Stimulated activated naive CD8-positive, alpha-beta T cell treated with anti-CD3 and anti-CD28 coated beads, Interleukin-15, Interleukin-2, amounts not matched to agents 100 ng/mL and 50 ng/mL, for 24 hours (primary cell): ENCODE measurements around the gene GPR153.

Experiments used
- H3K27ac Mint-ChIP-seq: one replicate; pipeline ENCODE4 v1.8.0; 2021; ENCODE audit warnings: mild to moderate bottlenecking, mixed read lengths
- H3K27me3 Mint-ChIP-seq: one replicate; pipeline ENCODE4 v1.8.0; 2021; ENCODE audit warnings: mixed read lengths
- H3K36me3 Mint-ChIP-seq: one replicate; pipeline ENCODE4 v1.8.0; 2021; ENCODE audit warnings: low read depth, mixed read lengths
- H3K4me1 Mint-ChIP-seq: one replicate; pipeline ENCODE4 v1.8.0; 2021; ENCODE audit warnings: low read depth, mixed read lengths
- H3K4me3 Mint-ChIP-seq: one replicate; pipeline ENCODE4 v1.8.0; 2021; ENCODE audit warnings: mild to moderate bottlenecking, mixed read lengths
- H3K9me3 Mint-ChIP-seq: one replicate; pipeline ENCODE4 v1.8.0; 2021; ENCODE audit warnings: mixed read lengths

Gene GPR153

DNA sequence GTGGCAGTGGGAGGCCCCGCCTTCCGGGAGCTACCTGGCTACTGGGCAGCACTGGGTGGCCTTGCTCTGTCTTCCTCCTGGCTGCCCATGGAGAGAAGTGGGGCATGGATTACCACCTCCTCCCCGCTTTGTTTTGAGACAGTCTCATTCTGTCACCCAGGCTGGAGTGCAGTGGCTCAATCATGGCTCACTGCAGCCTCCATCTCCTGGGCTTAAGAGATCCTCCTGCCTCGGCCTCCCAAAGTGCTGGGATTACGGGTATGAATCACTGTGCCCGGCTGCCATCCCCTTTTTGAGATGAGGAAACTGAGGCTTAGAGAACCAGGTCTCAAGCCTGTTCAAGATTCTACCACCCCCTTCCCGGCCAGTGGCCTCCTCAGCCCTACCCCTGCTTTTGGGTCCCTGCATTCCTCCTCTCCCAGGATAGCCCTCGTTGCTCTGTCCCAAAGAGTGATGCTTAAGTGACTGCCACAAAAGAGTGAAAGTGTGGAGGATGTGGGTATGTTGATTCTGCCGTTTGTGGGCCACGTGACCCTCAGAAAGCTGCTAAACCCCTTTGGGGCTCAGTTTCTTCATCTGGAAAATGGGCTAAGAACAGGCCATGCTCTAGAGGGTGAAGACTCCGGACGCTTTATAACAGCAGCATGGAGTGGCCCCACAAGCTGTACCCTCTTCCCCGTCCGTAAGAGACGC is 9.1 kb downstream of the GPR153 start:
- Mint-ChIP-seq H3K27ac (no peak overlapping the region), H3K9me3 (no peaks in the 10 kb centered on the region), H3K36me3 (no peaks in the 10 kb centered on the region), H3K27me3 (peaks cover 24% of the 10 kb centered on the region), H3K4me3 (no peak overlapping the region), H3K4me1 (peaks cover 6% of the 10 kb centered on the region)

DNA sequence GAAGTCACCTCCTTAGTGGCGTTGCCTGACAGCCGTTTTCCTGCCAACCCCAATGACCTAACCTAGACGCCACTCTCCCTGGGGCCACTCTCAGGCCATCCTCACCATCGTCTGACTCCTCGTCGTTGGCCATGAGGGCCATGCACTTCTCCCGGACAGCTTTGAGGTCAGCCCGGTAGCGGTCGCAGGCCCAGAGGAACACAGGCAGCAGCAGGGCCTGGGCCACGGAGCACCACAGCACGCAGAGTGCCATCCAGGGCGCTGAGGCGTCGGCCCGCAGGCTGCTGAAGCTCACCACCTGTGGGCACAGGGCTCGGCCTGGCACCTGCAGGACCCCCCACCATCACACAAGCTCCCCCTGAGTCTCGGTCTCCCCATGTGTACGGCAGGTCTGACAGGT is 9.7 kb downstream of the GPR153 start:
- Mint-ChIP-seq H3K9me3 (no peaks in the 10 kb centered on the region), H3K4me3 (no peak overlapping the region), H3K27me3 (peaks cover 29% of the 10 kb centered on the region), H3K27ac (no peak overlapping the region), H3K36me3 (no peaks in the 10 kb centered on the region), H3K4me1 (peaks cover 12% of the 10 kb centered on the region)

DNA sequence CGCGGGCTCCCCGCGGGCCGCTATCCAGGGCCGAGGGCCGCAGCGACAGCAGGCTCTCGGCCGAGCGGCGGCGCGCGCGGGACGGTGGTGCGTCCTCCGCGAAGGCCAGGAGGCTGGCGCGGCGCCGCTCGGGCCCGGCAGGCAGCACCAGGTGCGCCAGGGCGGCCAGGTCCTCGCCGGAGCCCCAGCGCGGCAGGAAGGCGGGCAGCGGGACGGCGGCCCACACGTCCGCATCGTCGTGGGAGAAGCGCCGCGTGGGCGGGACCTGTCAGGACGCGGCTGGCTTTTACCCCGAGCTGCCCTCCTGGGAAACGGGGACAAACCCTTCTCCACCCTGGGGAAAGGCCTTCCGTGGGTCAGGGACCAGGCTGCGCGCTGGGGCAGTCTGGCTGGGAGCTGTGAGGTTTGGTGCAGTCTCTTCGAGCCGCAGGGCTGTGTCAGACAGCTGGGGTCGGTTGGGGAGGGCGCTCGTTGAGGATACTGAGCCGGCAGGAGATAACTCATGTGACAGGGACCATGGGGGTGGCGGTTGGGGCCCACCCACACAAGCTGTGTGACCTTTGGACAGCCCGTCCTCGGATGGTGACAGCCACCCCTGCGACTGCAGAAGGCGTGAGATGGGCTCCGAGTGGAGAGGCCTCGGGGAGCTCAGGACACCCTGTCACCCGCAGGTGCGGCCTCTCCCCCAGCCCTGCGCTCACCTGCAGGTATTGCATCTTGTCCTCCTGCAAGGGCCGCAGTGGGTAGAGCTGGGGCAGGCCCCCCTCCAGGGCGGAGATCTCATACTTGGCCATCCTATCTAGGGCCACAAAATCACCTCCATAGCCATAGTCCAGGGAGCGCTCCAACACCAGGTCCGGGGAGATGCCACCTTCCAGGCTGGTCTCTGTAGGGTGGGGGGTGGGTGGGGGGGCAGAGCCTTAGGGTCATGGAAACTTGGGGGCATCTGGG is 10.9 kb downstream of the GPR153 start:
- Mint-ChIP-seq H3K27me3 (peaks cover 30% of the 10 kb centered on the region), H3K27ac (peak overlapping the region; percentile 40), H3K9me3 (no peaks in the 10 kb centered on the region), H3K4me1 (peaks cover 16% of the 10 kb centered on the region), H3K36me3 (no peaks in the 10 kb centered on the region), H3K4me3 (no peak overlapping the region)

DNA sequence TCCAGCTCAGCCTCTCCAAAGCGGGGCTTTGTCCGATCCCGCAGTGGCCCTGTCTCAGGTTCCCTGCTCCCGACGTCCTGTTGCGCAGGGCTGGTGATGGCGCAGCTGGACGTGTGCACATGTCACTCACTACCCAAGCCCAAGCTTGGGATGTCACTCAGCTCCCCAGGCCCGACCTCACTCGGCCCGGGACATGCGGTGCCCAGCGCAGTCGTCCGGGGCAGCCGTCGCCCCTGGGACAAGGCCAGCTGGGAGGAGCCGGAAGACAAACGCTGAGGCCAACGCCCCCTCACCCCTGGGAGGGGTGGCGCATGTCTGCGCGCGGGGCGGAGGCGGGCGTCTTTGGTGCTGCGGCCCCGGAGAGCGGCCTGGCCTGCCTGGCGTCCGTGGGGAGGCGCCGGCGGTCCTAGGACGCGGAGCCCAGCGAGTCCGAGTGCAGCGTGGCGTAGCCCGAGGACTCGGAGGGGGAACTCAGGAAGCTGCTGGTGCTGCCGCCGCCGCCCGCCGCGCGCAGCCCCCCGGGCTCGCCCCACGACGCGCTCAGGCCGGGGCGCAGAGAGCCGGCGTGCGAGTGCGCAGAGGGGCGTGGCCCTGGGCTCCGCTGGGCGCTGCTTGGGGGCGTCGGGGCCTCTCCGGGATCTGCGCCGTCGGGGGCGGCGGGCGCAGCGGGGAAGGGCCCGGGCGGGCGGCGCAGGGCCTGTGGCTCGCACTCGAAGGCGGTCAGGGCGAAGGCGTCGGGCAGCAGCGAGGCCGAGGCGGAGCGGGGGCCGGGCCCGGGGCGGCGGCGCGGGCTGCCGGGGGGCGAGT is 11.8 kb downstream of the GPR153 start:
- Mint-ChIP-seq H3K4me3 (no peak overlapping the region), H3K36me3 (no peaks in the 10 kb centered on the region), H3K4me1 (peaks cover 16% of the 10 kb centered on the region), H3K27ac (no peak overlapping the region), H3K27me3 (peaks cover 35% of the 10 kb centered on the region), H3K9me3 (no peaks in the 10 kb centered on the region)

DNA sequence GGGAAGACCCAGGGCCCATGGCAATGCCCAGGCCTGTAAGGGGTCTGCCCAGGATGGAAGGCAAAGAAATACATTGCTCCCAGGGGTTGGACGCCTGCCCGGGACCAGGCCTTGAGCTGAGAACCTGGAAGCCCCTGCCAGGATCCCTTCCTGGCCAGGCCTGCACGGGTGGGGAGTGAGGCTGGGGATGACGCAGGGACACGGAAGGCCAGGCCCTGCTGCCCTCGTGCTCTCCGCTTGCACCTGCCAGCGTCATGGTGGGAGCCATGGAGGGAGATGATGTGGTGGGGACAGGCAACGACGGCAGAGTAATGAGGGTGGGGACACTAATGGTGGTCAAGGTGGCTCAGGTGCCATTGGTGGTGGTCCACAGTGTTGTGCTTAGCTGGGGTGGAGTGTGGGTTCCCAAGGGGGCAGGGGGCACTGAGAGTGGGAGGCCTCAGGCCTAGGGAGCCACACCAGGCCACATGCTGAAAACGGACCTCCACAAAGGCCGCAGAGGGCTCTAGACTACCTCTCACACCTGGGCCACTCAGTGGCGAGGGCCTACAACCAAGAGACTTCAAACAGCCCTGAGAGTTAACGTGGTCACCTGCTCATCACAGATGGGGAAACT is 12.6 kb downstream of the GPR153 start:
- peaks cover 16% of the 10 kb centered on the region for H3K4me1 Mint-ChIP-seq
- H3K27me3 Mint-ChIP-seq, result peaks cover 44% of the 10 kb centered on the region
- H3K36me3 Mint-ChIP-seq, result no peaks in the 10 kb centered on the region
- H3K9me3 Mint-ChIP-seq, result no peaks in the 10 kb centered on the region
- no peak overlapping the region for H3K4me3 Mint-ChIP-seq
- no peak overlapping the region for H3K27ac Mint-ChIP-seq

DNA sequence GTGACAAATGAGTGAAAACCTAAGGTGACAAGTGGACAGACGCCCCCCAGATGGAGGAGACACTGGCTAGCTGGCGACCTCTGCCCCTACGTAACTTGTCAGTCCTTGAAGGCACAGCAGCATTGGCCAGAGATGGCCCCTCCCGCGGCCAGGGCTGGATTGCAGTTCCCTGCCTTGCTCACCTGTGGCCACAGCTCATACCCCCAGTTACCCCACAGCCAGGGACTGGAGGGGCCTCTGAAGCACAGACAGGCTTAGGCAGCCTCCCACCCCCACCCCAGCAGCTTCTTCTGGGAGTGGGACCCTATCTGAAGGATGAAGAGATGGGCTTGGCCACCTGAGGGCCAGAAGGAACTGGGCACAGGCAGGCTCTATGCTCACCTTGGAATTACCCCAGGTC is 13.2 kb downstream of the GPR153 start:
- Mint-ChIP-seq H3K27me3 (peaks cover 48% of the 10 kb centered on the region), H3K27ac (no peak overlapping the region), H3K36me3 (no peaks in the 10 kb centered on the region), H3K4me3 (no peak overlapping the region), H3K9me3 (no peaks in the 10 kb centered on the region), H3K4me1 (peaks cover 16% of the 10 kb centered on the region)

DNA sequence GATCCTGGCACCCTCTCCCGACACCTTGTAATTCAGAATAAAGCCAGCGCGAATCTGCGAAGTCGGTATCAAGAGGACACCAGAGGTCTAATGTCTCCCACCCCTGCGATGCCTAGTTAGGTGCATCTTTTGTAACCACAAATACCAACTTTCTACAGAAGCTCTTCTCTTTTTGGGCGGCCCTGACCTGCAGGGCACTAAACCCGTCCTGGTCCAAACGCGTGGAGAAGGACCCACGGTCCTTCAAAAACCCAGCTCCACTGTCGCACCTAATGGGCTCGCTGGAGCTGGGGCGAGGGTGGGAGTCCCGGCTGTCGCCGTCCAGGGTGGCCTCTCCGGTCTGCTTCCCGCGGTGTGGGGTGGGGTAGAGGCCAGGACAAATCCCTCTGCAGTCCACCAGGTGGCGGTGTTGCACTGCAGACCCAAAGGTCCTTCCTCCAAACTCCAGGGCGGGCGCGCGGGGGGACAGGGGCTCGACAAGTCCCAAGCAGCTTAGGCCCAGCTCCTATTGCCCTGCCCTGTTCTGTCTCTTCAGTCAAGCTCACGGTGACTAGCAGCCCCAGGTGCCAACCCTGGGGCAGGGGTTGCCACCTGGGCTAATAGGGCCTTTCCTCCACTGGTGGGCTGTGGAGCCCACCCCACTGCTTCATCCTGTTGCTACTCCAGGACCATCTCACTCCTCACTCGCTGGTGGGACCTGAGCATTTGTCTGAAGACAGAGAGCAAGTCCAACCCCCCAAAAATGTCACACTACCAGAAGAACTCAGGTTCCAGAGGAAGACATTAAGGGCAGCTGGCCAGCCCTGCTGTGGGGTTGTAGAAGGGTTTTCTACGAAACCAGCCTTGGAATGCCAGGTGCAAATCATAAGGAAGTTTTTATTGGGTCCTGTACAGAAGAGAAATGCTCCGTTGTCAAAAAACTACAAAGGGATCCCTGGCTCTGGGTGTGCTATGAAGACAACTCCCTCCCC is 14.1 kb downstream of the GPR153 start:
- Mint-ChIP-seq H3K9me3 (no peaks in the 10 kb centered on the region), H3K4me3 (no peak overlapping the region), H3K27ac (no peak overlapping the region), H3K36me3 (no peaks in the 10 kb centered on the region), H3K27me3 (peaks cover 48% of the 10 kb centered on the region), H3K4me1 (peaks cover 16% of the 10 kb centered on the region)

DNA sequence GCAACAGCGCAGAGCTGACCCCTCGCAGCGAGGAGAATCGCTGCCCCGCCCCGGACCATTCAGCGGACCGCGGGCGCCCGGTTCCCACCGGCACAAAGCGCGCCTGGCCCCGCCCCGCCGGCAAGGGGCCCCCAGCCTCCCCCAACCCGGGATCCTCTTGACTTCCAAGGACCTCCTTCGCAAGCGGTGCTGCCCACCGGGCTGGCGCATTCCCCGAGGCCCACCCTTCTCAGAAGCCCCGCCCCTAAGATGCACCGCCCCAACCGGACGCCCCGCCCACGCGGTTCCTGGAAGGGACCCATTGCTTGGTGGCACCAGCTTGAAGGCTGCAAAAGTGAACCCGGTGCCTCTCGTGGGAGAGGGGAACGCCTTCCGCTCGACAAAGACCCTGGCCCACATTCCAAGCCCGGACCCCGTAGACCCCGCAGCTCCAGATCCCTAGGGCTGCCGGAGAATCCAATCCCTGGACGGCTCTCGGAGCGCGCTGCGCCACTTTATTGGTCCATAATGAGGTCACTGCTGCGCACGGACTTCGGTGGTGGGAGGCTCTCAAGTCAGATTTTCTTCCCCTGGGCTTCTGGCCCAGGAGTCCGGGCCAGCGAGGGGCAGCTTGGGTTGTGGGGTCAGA is 14.9 kb downstream of the GPR153 start:
- H3K9me3 Mint-ChIP-seq, result no peaks in the 10 kb centered on the region
- no peak overlapping the region for H3K4me3 Mint-ChIP-seq
- H3K27ac Mint-ChIP-seq, result no peak overlapping the region
- H3K27me3 Mint-ChIP-seq, result peaks cover 56% of the 10 kb centered on the region
- H3K36me3 Mint-ChIP-seq, result no peaks in the 10 kb centered on the region
- H3K4me1 Mint-ChIP-seq, result peaks cover 22% of the 10 kb centered on the region

DNA sequence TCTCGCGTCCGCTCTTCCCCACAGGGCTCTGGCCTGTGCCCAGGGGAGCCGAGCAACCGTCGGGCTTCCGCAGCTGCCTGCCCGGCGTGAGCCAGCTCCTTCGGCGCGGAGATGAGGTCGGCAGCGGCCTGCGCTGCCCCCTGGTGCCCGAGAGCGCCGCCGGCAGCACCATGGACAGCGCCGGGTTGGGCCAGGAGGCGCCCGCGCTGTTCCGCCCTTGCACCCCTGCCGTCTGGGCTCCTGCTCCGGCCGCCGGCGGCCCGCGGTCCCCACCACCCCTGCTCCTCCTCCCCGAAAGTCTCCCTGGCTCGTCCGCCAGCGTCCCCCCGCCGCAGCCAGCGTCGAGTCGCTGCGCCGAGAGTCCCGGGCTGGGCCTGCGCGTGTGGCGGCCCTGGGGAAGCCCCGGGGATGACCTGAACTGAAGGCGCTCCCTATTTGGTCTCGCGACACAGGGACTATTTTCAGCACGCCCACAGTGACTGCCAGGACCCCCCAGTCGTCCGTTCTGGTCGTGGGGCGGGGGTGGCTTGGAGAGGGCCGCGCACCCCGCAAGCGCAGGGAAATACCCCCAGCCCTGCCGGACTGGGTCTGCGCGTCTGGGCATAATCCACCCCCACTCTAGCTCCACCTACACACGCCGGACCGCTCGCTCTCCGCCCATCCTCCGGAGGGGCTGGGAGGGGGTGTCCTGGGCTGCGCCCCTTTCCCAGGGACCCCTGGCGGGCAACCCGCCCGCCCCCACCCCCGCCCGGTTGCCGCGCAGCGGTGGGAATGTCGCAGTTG is 15.6 kb downstream of the GPR153 start:
- Mint-ChIP-seq H3K27me3 (peaks cover 53% of the 10 kb centered on the region), H3K4me1 (peaks cover 22% of the 10 kb centered on the region), H3K36me3 (no peaks in the 10 kb centered on the region), H3K9me3 (no peaks in the 10 kb centered on the region), H3K27ac (no peak overlapping the region), H3K4me3 (no peak overlapping the region)

DNA sequence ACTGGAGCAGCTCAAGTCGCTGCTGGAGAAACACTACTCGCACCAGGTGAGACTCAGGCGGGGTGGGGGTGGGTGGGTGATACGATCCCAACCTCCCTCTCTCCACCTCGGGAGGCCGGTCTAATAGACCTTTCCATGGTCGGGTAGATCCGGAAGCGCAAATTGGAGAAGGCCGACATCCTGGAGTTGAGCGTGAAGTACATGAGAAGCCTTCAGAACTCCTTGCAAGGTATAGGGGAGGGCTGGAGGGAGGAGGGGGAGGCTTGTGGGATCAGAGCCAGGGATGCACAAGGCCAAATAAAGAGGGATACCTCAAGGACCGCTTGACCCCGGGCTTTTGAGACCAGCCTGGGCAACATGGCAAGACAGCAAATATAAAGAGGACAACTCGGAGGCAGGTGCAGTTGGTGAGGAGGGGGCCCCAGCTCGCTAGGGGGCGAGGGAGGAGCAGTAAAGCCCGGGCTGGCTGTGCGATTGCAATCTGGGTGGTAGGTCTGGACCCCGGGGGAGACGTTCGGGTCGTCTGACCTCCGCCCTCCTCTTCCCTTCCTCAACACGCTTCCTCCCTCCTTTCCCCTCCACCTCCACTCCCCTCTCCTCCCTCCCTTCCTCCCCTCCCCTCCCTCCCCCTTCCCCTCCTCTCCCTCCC is 16.4 kb downstream of the GPR153 start:
- no peak overlapping the region for H3K27ac Mint-ChIP-seq
- no peak overlapping the region for H3K4me3 Mint-ChIP-seq
- no peaks in the 10 kb centered on the region for H3K36me3 Mint-ChIP-seq
- no peaks in the 10 kb centered on the region for H3K9me3 Mint-ChIP-seq
- H3K4me1 Mint-ChIP-seq, result peaks cover 22% of the 10 kb centered on the region
- peaks cover 56% of the 10 kb centered on the region for H3K27me3 Mint-ChIP-seq

DNA sequence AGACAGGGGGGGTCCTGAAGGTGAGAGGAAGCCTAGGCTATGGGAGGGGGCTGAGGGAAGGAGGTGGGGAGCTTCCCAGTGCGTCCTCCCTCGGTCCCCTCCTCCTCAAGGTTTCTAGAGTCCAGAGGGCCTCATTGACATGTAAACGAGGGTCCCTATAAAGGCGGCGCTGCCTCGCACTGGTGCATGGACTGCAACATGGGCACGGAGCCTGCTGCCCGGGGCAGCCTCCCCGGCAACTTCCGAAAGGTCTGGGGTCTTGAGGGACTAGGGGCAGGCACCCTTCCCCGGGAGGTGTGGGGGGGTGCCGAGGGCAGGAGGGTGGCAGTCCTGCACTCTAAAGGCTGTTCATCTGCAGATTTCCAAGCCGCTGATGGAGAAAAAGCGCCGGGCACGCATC is 16.9 kb downstream of the GPR153 start, which contains the start of gene HES3:
HES3 (plus strand) TSS at position 187 of the 400 bp plus-strand sequence; CDS start at position 374, 187 bp downstream.
- no peaks in the 10 kb centered on the region for H3K36me3 Mint-ChIP-seq
- no peaks in the 10 kb centered on the region for H3K9me3 Mint-ChIP-seq
- H3K27me3 Mint-ChIP-seq, result peaks cover 61% of the 10 kb centered on the region
- no peak within 1 kb of the TSS for H3K4me3 Mint-ChIP-seq
- H3K4me1 Mint-ChIP-seq, result peaks cover 22% of the 10 kb centered on the region
- H3K27ac Mint-ChIP-seq, result no peak within 1 kb of the TSS

DNA sequence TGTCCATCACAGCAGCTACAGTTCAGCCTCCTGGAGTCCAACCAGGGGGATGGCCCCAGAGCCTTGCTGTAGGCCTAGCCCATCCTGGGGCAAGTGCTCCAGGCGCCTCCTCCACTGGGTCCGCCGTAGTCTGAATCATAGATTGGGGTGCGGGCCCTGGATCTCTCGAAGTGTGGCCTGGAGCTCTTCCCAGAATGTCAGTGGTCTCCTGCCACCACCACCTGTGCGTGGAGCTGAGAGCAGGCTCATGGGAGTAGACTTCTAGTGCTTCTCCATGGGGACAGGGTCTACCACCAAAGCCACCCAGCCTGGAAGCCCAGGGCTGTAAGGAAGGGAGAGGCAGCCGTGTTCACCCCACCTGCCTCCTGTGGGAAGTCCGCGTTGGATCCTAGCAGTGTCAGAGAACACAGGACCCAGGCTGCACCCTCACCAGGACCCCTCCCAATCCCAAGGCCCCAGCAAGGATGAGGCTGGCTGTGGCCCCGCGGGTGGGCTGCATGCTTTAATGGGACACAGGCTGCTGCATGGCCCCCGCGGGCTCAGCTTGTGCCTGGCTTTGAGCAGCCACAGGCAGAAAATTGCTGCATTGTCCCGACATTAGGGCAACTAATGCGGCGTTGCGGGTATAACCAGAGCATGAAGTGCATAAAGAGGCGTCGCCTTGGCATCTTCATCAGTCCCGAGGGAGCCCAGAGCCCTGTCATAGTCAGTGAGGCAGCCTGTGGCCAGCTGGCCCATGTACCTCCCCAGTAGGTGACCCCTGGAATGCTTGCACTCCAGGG is 17.7 kb downstream of the GPR153 start:
- H3K27ac Mint-ChIP-seq, result no peak overlapping the region
- peaks cover 63% of the 10 kb centered on the region for H3K27me3 Mint-ChIP-seq
- peaks cover 19% of the 10 kb centered on the region for H3K4me1 Mint-ChIP-seq

More for the DNA sequence above, 17.7 kb downstream of the GPR153 start:
- H3K36me3 Mint-ChIP-seq, result no peaks in the 10 kb centered on the region
- no peak overlapping the region for H3K4me3 Mint-ChIP-seq
- no peaks in the 10 kb centered on the region for H3K9me3 Mint-ChIP-seq
